ENCODE data around the gene KDM4B. TPM values are rescaled to one million over a fixed set of nuclear protein-coding genes. Genes with fewer than 3 reads are reported as not detected.

The KDM4B gene
- total and polyA plus RNA-seq, 2 of the 8 experiments (the other 6 are each of a cell fraction or from before 2014, with no cell fraction given), result 12.0 to 31.9 TPM

GRCh38 chr19:5134691-5135090, 165.8 kb downstream of the KDM4B start (continued):
- TF ChIP-seq BCL11A (IDR thresholded peaks at IDR 0.05; ENCODE audit: low read depth in 2 of 2, low read length in 2 of 2), result no peak
- no peak for TF ChIP-seq CHD7 (IDR thresholded peaks at IDR 0.05; ENCODE audit: insufficient replicate concordance, low read length)
- no peak for TF ChIP-seq PHF8 (conservative IDR thresholded peaks at IDR 0.05; ENCODE audit: low read depth, low read length)
- TF ChIP-seq RXRA (IDR thresholded peaks at IDR 0.05; ENCODE audit: insufficient read depth, low read depth, low read length), result no peak
- no peak for TF ChIP-seq SIRT6 (IDR thresholded peaks at IDR 0.05; ENCODE audit: low read length)
